OCI-LY7 (cell line): ENCODE measurements around the gene TPRA1. TPM values are rescaled to one million over a fixed set of nuclear protein-coding genes. Genes with fewer than 3 reads are reported as not detected.

Experiments used
- BruUV-seq: library from RNA; stranded (reverse); fragments of 400-500 nt; replicated peaks from 2 replicates; lab custom pipeline; 2021; lab: Mats Ljungman, UMichigan
- CTCF ChIA-PET: fragments of 300-600 bp; sonication (Branson Sonifier 250); formaldehyde crosslinking; loops from one replicate; lab custom pipeline; 2022; ENCODE audit warnings: antibody characterized with exemption; ENCODE audit not compliant: unreplicated experiment; lab: Charles Lee
- POLR2A ChIA-PET: fragments of 300-600 bp; sonication (Branson Sonifier 250); formaldehyde crosslinking; loops from one replicate; lab custom pipeline; 2022; ENCODE audit warnings: antibody characterized with exemption; lab: Charles Lee
- DNase-seq: peaks from one replicate; pipeline ENCODE4 v3.0.0-alpha.2; 2015; ENCODE audit warnings: low spot score
- H2AFZ ChIP-seq: fragments of 200-600 bp; sonication (generic), shearing (Covaris generic); 2 replicates; pipeline ENCODE4 v1.6.1; 2014; ENCODE audit warnings: mild to moderate bottlenecking, antibody characterized with exemption, low read length, moderate library complexity
- H3K27ac ChIP-seq: fragments of 200-600 bp; sonication (generic); 2 replicates; pipeline ENCODE4 v1.5.1; 2014; ENCODE audit warnings: mixed run types, low read depth, mild to moderate bottlenecking, moderate library complexity, low read length, inconsistent platforms; ENCODE audit not compliant: poor library complexity, severe bottlenecking
- H3K36me3 ChIP-seq: fragments of 200-600 bp; sonication (generic); 2 replicates; pipeline ENCODE4 v1.6.1; 2014; ENCODE audit warnings: mild to moderate bottlenecking, antibody characterized with exemption, low read length, moderate library complexity, mixed read lengths; ENCODE audit not compliant: insufficient read depth
- H3K4me1 ChIP-seq: fragments of 200-600 bp; sonication (generic); 2 replicates; pipeline ENCODE4 v1.5.1; 2014; ENCODE audit warnings: mild to moderate bottlenecking, low read length; ENCODE audit not compliant: insufficient read depth, poor library complexity, severe bottlenecking
- H3K4me2 ChIP-seq: fragments of 200-600 bp; sonication (generic); 2 replicates; pipeline ENCODE4 v1.6.1; 2014; ENCODE audit warnings: mild to moderate bottlenecking, low read length
- H3K4me3 ChIP-seq: fragments of 200-600 bp; sonication (generic); 2 replicates; pipeline ENCODE4 v1.5.1; 2014; ENCODE audit warnings: mild to moderate bottlenecking, low read depth, low read length; ENCODE audit not compliant: poor library complexity, severe bottlenecking
- H3K79me2 ChIP-seq: fragments of 200-600 bp; sonication (generic); 2 replicates; pipeline ENCODE4 v1.6.1; 2016; ENCODE audit warnings: low read depth, mild to moderate bottlenecking, low read length, moderate library complexity, mixed read lengths; ENCODE audit not compliant: insufficient read depth
- H3K9me2 ChIP-seq: fragments of 200-600 bp; sonication (generic); 2 replicates; pipeline ENCODE4 v1.6.1; 2016; ENCODE audit warnings: mild to moderate bottlenecking, low read length, mixed read lengths; ENCODE audit not compliant: insufficient read depth
- H3K9me3 ChIP-seq: fragments of 200-600 bp; sonication (generic); 2 replicates; pipeline ENCODE4 v1.6.1; 2014; ENCODE audit warnings: mild to moderate bottlenecking, mixed run types, low read length, mixed read lengths
- H4K20me1 ChIP-seq: fragments of 200-600 bp; sonication (generic); 2 replicates; pipeline ENCODE4 v1.6.1; 2014; ENCODE audit warnings: mild to moderate bottlenecking, antibody characterized with exemption, low read length, moderate library complexity, mixed read lengths; ENCODE audit not compliant: insufficient read depth
- EZH2phosphoT487 ChIP-seq: fragments of 200-600 bp; sonication (generic); IDR thresholded peaks from 2 replicates; pipeline ENCODE4 v1.6.1; 2018; ENCODE audit warnings: low read depth, borderline replicate concordance, mild to moderate bottlenecking, mixed run types, antibody characterized with exemption, low read length, moderate library complexity, mixed read lengths
- intact Hi-C: fragments of 100-400 bp; cut with micrococcal nuclease; formaldehyde crosslinking; loops from one replicate; pipeline ENCODE4 v1.10.0; 2022; ENCODE audit not compliant: unreplicated experiment
- total RNA-seq, 2 experiments: library from RNA; depleted of rRNA in 1 of 2; stranded (reverse); fragments of >200 nt in 1 of 2; shearing (Covaris generic) in 1 of 2; gene quantifications; 2 replicates each; pipeline ENCODE4 v1.2.3, GENCODE V29; 2014 to 2022
- TF ChIP-seq, protein P1 (sequence below): fragments of 200-600 bp; sonication (generic); conservative IDR thresholded peaks from 2 replicates; pipeline ENCODE4 v1.5.1; 2014; ENCODE audit warnings: mild to moderate bottlenecking, antibody characterized with exemption, low read length, moderate library complexity, mixed read lengths

The TPRA1 gene
- total RNA-seq, 2 experiments from 2014 or later = 32.3 to 51.4 TPM

DNA sequence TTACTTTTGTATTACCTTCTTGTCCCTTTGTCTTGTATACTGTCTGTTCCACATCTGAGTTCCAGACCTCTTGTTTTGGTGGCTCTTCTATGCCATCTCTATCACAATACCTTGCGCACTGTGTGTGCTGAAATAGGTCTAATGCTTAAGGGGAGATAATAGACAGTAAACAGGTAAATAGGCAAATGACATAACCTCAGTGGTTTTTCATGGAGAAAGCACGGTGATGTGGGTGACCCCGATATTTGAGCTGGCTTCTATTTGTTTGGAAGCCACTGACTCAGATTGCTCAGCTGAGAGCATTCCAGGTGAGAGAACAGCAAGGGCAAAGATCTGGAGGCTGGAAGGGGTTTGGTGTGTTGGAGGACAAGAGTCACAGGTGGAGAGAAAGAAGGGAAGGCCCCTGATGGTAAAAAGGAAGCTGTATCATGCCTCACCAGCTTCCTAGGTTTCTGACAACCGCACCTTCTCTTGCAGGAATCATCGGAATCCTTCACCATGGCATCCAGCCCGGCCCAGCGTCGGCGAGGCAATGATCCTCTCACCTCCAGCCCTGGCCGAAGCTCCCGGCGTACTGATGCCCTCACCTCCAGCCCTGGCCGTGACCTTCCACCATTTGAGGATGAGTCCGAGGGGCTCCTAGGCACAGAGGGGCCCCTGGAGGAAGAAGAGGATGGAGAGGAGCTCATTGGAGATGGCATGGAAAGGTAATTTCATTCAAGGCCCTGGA is 8.5 kb upstream of the TPRA1 start:
- H3K9me2 ChIP-seq = no peaks in the 10 kb centered on the region
- peak overlapping the region; percentile 70 for H3K27ac ChIP-seq
- peak overlapping the region; percentile 73 for H3K4me3 ChIP-seq
- H3K79me2 ChIP-seq = peaks cover 53% of the 10 kb centered on the region
- intact Hi-C loops = loop anchor here (2.0 kb wide), 1 partner anchor 74 kb away; the partner anchor contains the start of gene ABTB1
- CTCF ChIA-PET = no interaction called here
- POLR2A ChIA-PET = interaction anchor here (0.7 to 2.0 kb wide), 10 partner anchors 9 to 456 kb away, joined by 3 to 7 read pairs (median 3); no protein-coding TSS in a partner anchor
- BruUV-seq = no TSS peak
- peaks cover 16% of the 10 kb centered on the region; the same call in 1 of the 2 replicates for H4K20me1 ChIP-seq
- no peak overlapping the region for H2AFZ ChIP-seq
- H3K4me2 ChIP-seq = peak overlapping the region; percentile 89
- DNase-seq = peak; percentile 24
- H3K4me1 ChIP-seq = peaks cover 46% of the 10 kb centered on the region
- H3K36me3 ChIP-seq = peaks cover 58% of the 10 kb centered on the region
- TF ChIP-seq, protein P1, sequence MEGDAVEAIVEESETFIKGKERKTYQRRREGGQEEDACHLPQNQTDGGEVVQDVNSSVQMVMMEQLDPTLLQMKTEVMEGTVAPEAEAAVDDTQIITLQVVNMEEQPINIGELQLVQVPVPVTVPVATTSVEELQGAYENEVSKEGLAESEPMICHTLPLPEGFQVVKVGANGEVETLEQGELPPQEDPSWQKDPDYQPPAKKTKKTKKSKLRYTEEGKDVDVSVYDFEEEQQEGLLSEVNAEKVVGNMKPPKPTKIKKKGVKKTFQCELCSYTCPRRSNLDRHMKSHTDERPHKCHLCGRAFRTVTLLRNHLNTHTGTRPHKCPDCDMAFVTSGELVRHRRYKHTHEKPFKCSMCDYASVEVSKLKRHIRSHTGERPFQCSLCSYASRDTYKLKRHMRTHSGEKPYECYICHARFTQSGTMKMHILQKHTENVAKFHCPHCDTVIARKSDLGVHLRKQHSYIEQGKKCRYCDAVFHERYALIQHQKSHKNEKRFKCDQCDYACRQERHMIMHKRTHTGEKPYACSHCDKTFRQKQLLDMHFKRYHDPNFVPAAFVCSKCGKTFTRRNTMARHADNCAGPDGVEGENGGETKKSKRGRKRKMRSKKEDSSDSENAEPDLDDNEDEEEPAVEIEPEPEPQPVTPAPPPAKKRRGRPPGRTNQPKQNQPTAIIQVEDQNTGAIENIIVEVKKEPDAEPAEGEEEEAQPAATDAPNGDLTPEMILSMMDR = no peak
- no peak for TF ChIP-seq EZH2phosphoT487
- no peaks in the 10 kb centered on the region; the same call in 1 of the 2 replicates for H3K9me3 ChIP-seq

- Histone ChIP-seq H2AFZ (no peak overlapping the region; the same call in 1 of the 2 replicates), H3K9me2 (no peaks in the 10 kb centered on the region), H3K4me2 (peak overlapping the region; percentile 69), H3K36me3 (peaks cover 44% of the 10 kb centered on the region), H3K9me3 (no peaks in the 10 kb centered on the region; the same call in 1 of the 2 replicates), H3K79me2 (peaks cover 45% of the 10 kb centered on the region), H3K27ac (peak overlapping the region; percentile 70), H3K4me1 (peaks cover 60% of the 10 kb centered on the region), H3K4me3 (peak overlapping the region; percentile 73), H4K20me1 (peaks cover 10% of the 10 kb centered on the region; the same call in 1 of the 2 replicates)
- POLR2A ChIA-PET = interaction anchor here (0.7 to 2.1 kb wide), 10 partner anchors 8 to 1141 kb away, joined by 3 to 8 read pairs (median 4); partner anchors contain the start of gene ABTB1
- TF ChIP-seq, protein P1 = no peak
- TF ChIP-seq EZH2phosphoT487 = no peak
- peak; percentile 78 for DNase-seq
- CTCF ChIA-PET = interaction anchor here (0.6 to 1.6 kb wide), 2 partner anchors 9 to 752 kb away, joined by 3 to 8 read pairs; no protein-coding TSS in a partner anchor
- TSS peak; percentile 81 for BruUV-seq
- intact Hi-C loops = no loop called here
These were observed 6.7 kb upstream of the TPRA1 start for GRCh38 chr3:127597020-127597771.
